Stimulated activated naive B cell treated with anti-CD40 and anti-IgM and Interleukin-4, amounts not matched to agents 10 μg/mL and 1 μg/mL and 100 μg/mL, for 72 hours (primary cell): ENCODE measurements around the gene MED8.
A peak's percentile ranks its signal among the peaks of the same experiment; 100 is the strongest.

Experiments
- ATAC-seq, 2 donors: fragments of 150-1000 bp; cut with Tn5 transposase; replicated peaks; 2 replicates each; pipeline ENCODE4 v1.10.0; 2021; ENCODE audit warnings: moderate library complexity in 1 of 2
- DNase-seq: peaks from one replicate; pipeline ENCODE4 v3.0.0; 2021
- H3K27ac Mint-ChIP-seq: one replicate; pipeline ENCODE4 v1.8.0; 2022; ENCODE audit warnings: mild to moderate bottlenecking, mixed read lengths
- H3K27me3 Mint-ChIP-seq, 2 donors: one replicate each; pipeline ENCODE4 v1.8.0; 2022; ENCODE audit warnings: mixed read lengths in 2 of 2
- H3K36me3 Mint-ChIP-seq, 2 donors: one replicate each; pipeline ENCODE4 v1.8.0; 2022; ENCODE audit warnings: mixed read lengths in 2 of 2, mild to moderate bottlenecking in 1 of 2
- H3K4me1 Mint-ChIP-seq, 2 donors: one replicate each; pipeline ENCODE4 v1.8.0; 2022; ENCODE audit warnings: mixed read lengths in 2 of 2, mild to moderate bottlenecking in 1 of 2
- H3K4me3 Mint-ChIP-seq, 2 donors: one replicate each; pipeline ENCODE4 v1.8.0; 2022; ENCODE audit warnings: mild to moderate bottlenecking in 2 of 2, mixed read lengths in 2 of 2, moderate library complexity in 1 of 2
- H3K9me3 Mint-ChIP-seq, 2 donors: one replicate each; pipeline ENCODE4 v1.8.0; 2022; ENCODE audit warnings: mixed read lengths in 2 of 2, mild to moderate bottlenecking in 1 of 2

MED8 gene

DNA sequence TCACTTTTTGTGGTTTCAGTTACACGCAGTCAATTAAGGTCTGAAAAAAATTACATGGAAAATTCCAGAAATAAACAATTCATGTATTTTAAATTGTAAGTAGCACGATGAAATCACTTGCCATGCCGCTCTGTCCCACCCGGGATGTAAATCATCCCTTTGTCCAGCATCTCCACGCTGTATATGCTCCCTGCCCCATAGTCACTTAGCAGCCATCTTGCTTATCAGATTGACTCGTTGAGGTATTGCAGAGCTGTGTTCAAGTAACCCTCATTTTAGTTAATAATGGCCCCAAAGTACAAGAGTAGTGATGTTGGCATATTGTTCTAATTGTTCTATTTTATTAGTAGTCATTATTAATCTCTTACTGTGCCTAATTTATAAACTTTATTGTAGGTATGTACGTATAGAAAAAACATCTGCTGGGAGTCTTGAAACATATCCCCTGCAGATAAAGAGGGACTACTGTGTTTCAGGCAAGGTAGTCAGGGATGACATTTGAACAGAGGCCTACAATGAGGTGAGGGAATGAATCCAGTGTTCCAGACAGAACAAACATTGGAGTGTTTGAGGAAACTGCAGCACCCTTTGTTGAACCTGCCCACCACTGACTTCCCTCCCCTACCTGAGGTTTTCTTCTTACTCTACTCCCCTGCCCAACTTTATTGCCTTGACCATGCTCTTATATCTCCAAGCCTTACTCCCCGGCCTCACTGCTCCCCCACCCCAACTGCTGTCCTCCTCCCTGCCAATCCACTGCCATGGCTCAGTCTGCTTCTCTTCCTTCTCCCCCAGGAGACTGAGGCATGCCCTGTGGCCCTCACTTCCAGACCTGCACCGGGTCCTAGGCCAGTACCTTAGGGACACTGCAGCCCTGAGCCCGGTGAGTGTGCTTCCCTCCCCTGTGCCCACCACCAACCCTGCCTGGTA is 37.9 kb downstream of the MED8 start:
- Mint-ChIP-seq H3K27me3 (no peaks in the 10 kb centered on the region), H3K27ac (peak overlapping the region; percentile 43), H3K4me1 (peaks cover 6 to 18% of the 10 kb centered on the region in 2 donors), H3K4me3 (no peak overlapping the region), H3K36me3 (peaks cover 4 to 5% of the 10 kb centered on the region in 2 donors), H3K9me3 (no peaks in the 10 kb centered on the region)
- no peak for DNase-seq
- no peak for ATAC-seq

DNA sequence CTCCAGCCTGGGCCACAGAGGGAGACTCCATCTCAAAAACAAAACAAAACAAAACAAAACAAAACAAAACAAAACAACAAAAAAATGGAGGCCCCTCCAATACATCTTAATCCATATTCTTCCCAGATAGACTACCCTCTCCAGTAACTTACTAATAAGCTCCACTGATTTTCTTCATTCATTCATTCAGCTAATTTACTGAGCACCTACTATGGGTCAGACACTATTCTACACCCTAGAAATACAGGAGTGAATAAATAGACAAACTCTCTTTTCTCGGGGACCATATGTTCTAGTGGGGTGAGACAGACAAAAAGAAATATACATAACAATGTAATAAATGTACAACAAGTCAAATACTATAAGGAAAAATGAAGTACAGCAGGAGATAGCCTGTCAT is 38.6 kb downstream of the MED8 start:
- Mint-ChIP-seq H3K4me3 (no peak overlapping the region), H3K9me3 (no peaks in the 10 kb centered on the region), H3K4me1 (peaks cover 10 to 18% of the 10 kb centered on the region in 2 donors), H3K36me3 (peaks cover 4 to 5% of the 10 kb centered on the region in 2 donors), H3K27ac (peak overlapping the region; percentile 47), H3K27me3 (no peaks in the 10 kb centered on the region)
- no peak for ATAC-seq
- DNase-seq, result no peak

DNA sequence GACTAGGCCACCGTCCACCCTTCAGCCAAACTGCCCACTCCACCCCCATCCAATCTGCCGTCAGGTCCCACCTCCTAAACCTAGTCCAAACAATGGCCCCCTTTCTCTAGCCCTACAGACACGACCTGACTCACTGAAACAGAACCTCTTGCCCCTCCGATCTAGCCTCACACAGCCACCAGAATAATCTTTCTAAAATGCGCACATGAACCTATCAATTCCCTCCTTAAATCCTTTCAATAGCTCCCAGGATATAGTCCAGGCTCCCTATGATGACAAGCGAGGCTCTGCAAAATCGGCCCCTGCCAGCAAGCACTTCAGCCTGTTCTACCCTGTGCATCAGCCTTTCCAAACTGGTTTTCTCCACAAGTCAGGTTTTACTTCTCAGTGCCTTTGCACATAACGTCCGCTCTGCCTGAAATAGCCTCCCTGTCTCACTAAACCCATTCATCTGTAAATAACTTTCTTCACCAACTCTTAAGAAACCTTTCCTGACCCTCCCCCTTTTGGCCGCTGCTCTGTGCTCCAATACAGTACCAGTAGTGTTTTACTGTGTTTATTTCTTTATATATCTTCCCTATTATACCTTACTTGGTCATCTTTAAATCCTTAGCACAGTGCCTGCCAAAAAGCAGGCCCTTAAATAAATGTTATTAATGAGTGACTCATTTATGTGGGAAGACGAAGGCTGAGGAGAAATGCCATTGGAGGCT is 39.9 kb downstream of the MED8 start:
- ATAC-seq (peak in 1 of 2 donors; percentile 24), DNase-seq (no peak)
- no peaks in the 10 kb centered on the region for H3K9me3 Mint-ChIP-seq
- peak overlapping the region; percentile 79 to 85 for H3K4me3 Mint-ChIP-seq
- H3K4me1 Mint-ChIP-seq, result peaks cover 16 to 18% of the 10 kb centered on the region in 2 donors
- no peaks in the 10 kb centered on the region for H3K27me3 Mint-ChIP-seq
- peak overlapping the region; percentile 97 for H3K27ac Mint-ChIP-seq
- peaks cover 3 to 4% of the 10 kb centered on the region in 2 donors for H3K36me3 Mint-ChIP-seq

DNA sequence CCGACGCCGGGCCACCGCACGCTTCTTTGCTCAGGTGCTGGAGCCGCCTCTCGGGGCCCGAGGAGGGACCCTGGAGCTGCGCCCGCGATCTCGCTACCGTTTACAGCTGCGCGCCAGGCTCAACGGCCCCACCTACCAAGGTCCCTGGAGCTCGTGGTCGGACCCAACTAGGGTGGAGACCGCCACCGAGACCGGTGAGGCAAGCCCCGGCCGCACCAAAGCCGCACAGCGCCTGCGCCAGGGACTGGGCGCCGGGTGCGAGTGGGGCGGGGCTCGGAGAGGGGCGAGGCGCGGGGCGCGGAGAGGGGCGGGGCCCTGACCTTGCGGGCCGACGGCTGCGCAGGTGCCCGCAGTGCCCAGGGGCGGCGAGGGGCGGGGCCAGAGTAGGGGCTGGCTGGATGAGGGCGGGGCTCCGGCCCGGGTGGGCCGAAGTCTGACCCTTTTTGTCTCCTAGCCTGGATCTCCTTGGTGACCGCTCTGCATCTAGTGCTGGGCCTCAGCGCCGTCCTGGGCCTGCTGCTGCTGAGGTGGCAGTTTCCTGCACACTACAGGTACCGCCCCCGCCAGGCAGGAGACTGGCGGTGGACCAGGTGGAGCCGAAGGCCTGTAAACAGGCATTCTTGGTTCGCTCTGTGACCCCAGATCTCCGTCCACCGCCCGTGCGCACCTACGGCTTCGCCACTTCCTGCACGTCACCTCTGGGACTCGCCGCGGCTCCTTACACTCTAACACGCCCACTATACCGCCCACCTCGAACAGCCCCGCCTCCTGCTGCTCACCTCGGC is 40.6 kb downstream of the MED8 start:
- H3K4me3 Mint-ChIP-seq, result peak overlapping the region; percentile 79 to 85
- no peaks in the 10 kb centered on the region for H3K9me3 Mint-ChIP-seq
- H3K36me3 Mint-ChIP-seq, result no peaks in the 10 kb centered on the region
- peaks cover 16 to 18% of the 10 kb centered on the region in 2 donors for H3K4me1 Mint-ChIP-seq
- peak overlapping the region; percentile 97 for H3K27ac Mint-ChIP-seq
- DNase-seq (peak; percentile 83), ATAC-seq (peak; percentile 86 to 93)
- H3K27me3 Mint-ChIP-seq, result no peaks in the 10 kb centered on the region

DNA sequence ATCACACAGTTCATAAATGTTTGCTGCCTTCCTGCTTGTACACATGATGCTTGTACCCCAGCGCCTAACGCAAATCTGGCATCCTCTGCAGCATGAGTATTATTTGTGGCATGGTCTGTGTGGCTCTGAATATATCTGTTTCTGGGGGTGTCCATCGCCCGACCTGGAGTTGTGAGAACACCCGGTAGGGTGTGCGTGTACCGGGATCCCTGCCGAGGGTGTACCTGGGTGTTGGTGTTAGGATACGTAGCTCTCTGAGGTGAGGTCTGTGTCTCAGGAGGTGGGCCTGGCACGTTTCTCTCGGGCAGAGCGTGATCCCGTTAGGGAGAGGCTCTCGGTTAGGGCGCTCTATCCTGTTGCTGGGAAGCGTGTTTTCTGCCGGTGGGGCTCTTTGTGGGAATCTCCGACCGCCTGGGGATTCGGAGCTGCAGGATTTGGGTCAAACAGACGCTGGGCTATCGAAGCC is 41.2 kb downstream of the MED8 start:
- Mint-ChIP-seq H3K27me3 (no peaks in the 10 kb centered on the region), H3K9me3 (no peaks in the 10 kb centered on the region), H3K4me1 (peaks cover 16 to 18% of the 10 kb centered on the region in 2 donors), H3K4me3 (peak overlapping the region; percentile 55 to 57), H3K27ac (peak overlapping the region; percentile 57), H3K36me3 (peaks cover 0 to 1% of the 10 kb centered on the region in 2 donors)
- DNase-seq (no peak), ATAC-seq (no peak)

DNA sequence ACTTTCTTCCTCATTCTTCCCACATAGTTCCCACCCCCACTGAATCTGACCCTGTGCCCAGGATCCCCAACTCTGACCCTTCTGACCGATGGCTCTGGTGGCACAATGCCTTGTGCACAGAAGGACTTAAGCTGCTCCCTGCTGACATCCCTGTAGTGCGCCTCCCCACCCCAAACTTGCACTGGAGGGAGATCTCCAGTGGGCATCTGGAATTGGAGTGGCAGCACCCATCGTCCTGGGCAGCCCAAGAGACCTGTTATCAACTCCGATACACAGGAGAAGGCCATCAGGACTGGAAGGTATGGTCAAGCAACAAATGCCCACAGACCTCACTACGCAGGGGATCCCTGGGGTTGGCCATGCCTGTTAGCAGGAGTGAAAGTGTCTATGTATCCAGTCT is 43.0 kb downstream of the MED8 start:
- no peak overlapping the region for H3K27ac Mint-ChIP-seq
- H3K27me3 Mint-ChIP-seq, result no peaks in the 10 kb centered on the region
- peaks cover 15 to 16% of the 10 kb centered on the region in 2 donors for H3K4me1 Mint-ChIP-seq
- DNase-seq (no peak), ATAC-seq (no peak)
- H3K36me3 Mint-ChIP-seq, result peaks cover 0 to 1% of the 10 kb centered on the region in 2 donors
- H3K4me3 Mint-ChIP-seq, result no peak overlapping the region
- no peaks in the 10 kb centered on the region for H3K9me3 Mint-ChIP-seq

DNA sequence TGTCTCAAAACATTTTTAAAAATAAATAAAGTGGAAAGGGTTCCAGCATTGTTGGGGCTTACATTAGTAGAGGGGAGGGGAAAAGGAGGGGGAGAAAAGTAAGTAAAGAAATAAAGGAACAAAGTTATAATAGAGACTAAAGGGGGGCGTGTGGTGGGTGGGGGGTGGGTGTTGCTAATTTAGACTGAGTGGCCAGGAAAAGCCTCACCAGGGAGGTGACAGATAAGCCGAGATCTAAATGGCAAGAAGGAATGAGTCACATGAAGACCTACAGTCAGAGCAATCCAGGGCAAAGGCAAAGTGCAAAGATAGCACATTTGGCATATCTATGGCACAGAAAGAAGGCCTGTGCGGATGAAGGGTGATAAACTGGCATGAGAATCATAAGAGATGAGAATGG is 44.5 kb downstream of the MED8 start:
- H3K36me3 Mint-ChIP-seq, result peaks cover 0 to 1% of the 10 kb centered on the region in 2 donors
- DNase-seq, result no peak
- no peak for ATAC-seq
- no peaks in the 10 kb centered on the region for H3K27me3 Mint-ChIP-seq
- H3K9me3 Mint-ChIP-seq, result no peaks in the 10 kb centered on the region
- H3K27ac Mint-ChIP-seq, result peak overlapping the region; percentile 28
- peaks cover 15 to 16% of the 10 kb centered on the region in 2 donors for H3K4me1 Mint-ChIP-seq
- H3K4me3 Mint-ChIP-seq, result no peak overlapping the region

DNA sequence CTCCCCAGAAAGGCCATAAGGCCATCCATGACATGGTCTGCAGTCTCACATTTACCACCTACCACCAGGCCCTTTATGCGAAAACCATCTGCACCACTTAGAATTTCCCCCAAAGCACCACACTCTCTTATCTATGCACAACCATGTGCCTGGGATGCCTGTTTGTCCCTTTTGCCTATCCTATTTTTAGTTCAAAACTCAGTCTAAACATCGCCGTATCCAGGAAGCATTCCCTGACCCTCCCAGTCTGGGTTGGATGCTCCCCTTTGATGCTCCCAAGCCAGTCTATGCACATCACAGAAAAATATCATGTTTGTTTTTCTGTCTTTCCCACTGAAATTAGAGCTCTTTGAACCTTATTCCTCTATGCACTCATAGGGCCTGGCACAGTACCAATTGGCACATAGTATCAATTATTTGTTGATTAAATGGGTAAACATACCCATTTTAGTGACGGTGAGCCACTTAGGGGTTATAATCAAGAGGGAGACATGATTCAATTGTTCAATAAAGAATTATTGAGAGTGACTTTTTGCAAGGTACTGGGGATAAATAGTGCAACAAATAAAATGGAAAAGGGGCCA is 45.2 kb downstream of the MED8 start:
- no peak overlapping the region for H3K4me3 Mint-ChIP-seq
- DNase-seq (no peak), ATAC-seq (no peak)
- H3K27ac Mint-ChIP-seq, result no peak overlapping the region
- H3K4me1 Mint-ChIP-seq, result peaks cover 8 to 16% of the 10 kb centered on the region in 2 donors
- H3K27me3 Mint-ChIP-seq, result no peaks in the 10 kb centered on the region
- H3K36me3 Mint-ChIP-seq, result peaks cover 0 to 1% of the 10 kb centered on the region in 2 donors
- H3K9me3 Mint-ChIP-seq, result no peaks in the 10 kb centered on the region

DNA sequence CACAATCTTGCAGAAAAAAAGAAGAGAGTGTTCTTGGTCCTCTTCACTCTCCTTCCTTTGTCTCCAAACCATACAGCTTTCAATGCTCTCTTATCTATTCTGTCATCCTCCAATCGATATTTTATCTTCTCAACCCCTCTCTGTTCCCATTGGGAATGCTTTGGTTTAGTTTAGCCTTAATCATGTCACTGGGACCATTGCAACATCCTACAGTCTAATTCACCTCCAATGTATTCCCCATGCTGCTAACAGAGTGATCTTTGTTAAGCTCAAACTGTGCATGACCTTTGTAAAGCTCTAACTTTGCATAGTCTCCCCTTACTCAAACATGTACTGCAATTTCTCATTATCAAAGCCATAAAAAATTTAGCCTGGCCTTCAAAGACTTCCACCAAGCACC is 49.0 kb downstream of the MED8 start:
- H3K36me3 Mint-ChIP-seq, result peaks cover 0 to 1% of the 10 kb centered on the region in 2 donors
- no peaks in the 10 kb centered on the region for H3K9me3 Mint-ChIP-seq
- no peak overlapping the region for H3K4me3 Mint-ChIP-seq
- H3K27ac Mint-ChIP-seq, result no peak overlapping the region
- no peaks in the 10 kb centered on the region for H3K27me3 Mint-ChIP-seq
- no peak for ATAC-seq
- H3K4me1 Mint-ChIP-seq, result peaks cover 0 to 2% of the 10 kb centered on the region in 2 donors
- DNase-seq, result no peak

DNA sequence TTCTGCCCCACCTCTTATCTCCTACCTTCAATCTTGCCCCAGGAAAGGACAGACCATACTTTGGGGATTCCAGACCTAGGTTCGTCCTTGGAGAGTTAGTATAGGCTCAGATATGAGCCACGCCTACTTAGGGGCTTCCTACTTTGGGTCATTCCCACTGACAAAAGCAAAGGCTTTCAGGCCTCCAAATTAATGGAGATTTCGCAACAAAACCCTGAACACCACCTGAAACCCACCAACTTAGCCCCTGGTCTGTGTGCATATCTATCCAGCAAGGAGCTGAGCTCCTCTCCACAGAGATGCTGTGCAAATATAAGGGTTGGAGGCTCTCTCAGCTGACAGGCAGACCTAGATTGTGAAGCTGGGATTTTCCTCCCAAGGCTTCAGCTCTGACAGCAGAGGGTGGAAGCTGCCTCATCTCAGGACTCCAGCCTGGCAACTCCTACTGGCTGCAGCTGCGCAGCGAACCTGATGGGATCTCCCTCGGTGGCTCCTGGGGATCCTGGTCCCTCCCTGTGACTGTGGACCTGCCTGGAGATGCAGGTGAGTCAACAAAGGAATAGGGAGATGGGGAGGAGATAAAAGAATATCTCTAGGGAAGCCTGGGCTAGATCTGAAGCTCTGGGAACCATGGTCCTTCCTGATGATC is 49.9 kb downstream of the MED8 start:
- ATAC-seq, result no peak
- no peaks in the 10 kb centered on the region for H3K27me3 Mint-ChIP-seq
- H3K9me3 Mint-ChIP-seq, result no peaks in the 10 kb centered on the region
- H3K36me3 Mint-ChIP-seq, result peaks cover 0 to 1% of the 10 kb centered on the region in 2 donors
- H3K4me3 Mint-ChIP-seq, result no peak overlapping the region
- H3K27ac Mint-ChIP-seq, result no peak overlapping the region
- no peaks in the 10 kb centered on the region for H3K4me1 Mint-ChIP-seq
- DNase-seq, result no peak

DNA sequence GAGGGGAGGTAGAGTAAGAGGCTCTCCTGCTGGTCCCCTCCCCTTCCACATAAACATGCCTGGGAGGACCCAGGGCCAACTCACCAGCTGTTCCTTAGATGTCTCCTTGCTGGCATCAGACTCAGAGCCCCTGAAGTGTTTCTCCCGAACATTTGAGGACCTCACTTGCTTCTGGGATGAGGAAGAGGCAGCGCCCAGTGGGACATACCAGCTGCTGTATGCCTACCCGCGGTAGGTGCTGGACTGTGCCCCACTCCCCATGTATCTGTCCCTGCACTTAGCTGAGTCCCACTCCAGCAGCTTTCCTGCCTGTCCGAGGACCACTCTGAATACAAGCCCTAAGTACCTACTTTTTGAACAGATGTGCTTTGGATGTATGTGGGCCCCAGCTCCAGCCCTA is 51.6 kb downstream of the MED8 start:
- Mint-ChIP-seq H3K36me3 (no peaks in the 10 kb centered on the region), H3K9me3 (no peaks in the 10 kb centered on the region), H3K27me3 (no peaks in the 10 kb centered on the region), H3K27ac (no peak overlapping the region), H3K4me3 (no peak overlapping the region), H3K4me1 (no peaks in the 10 kb centered on the region)
- DNase-seq, result no peak
- ATAC-seq, result no peak

DNA sequence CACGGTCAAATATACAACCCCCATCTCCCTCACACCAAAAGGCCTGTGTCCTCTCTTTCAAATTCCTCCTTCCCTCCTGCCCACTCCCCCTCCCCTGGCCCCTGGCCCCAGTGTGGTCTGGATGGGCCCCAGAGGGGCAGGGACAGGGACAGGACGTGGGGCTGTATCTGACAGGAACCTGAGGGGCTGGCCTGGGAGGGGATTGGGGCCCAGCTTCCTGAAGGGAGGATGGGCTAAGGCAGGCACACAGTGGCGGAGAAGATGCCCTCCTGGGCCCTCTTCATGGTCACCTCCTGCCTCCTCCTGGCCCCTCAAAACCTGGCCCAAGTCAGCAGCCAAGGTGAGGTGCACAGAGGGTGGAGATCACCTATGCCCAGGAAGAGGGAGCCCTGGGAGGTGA is 52.0 kb downstream of the MED8 start, which contains the start of gene MPL:
MPL (plus strand) TSS at position 231 of the 400 bp plus-strand sequence; CDS start at position 262, 31 bp downstream.
- H3K36me3 Mint-ChIP-seq, result no peaks in the 10 kb centered on the region
- H3K27ac Mint-ChIP-seq, result no peak within 1 kb of the TSS
- DNase-seq, result no peak
- no peak for ATAC-seq
- no peak within 1 kb of the TSS for H3K4me3 Mint-ChIP-seq
- no peaks in the 10 kb centered on the region for H3K4me1 Mint-ChIP-seq
- H3K9me3 Mint-ChIP-seq, result no peaks in the 10 kb centered on the region
- H3K27me3 Mint-ChIP-seq, result no peaks in the 10 kb centered on the region

DNA sequence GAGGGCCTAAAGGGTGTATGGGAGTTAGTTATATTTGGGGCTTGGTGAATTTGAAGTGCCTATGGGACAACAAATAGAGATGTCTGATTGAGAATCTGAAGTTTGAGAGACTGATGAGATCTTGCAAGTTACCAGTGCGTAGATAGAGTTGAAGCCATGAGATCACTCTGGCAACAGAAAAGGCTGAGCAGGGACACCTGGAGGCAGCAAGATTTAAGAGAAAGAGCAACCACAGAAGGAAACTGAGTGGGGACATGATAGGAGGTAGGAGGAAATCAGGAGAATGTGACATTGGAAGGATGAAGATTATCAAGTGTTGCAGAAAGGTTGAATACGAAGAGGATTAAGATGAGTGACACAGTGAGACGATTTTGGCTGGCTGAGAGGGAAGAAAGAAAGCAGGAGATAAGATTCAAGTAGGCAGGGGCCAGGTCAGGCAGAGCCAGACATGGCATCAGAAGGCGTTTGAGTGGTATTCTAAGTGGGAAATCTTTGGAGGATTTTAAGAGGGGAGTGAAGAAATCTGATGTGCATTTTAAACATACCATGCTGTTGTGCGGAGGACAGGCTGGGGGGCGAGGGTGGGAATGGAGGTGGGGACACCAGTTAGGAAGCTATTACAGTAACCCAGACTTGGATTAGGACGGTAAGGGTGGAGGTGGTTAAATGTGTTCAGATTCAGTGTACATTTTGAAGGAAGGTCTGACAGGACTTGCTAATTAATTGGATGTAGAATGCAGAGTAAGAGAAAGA is 55.0 kb downstream of the MED8 start:
- Mint-ChIP-seq H3K27ac (no peak overlapping the region), H3K27me3 (no peaks in the 10 kb centered on the region), H3K9me3 (no peaks in the 10 kb centered on the region), H3K4me3 (no peak overlapping the region), H3K4me1 (peaks cover 7 to 10% of the 10 kb centered on the region in 2 donors), H3K36me3 (no peaks in the 10 kb centered on the region)
- ATAC-seq (no peak), DNase-seq (no peak)
